ENCODE data around the gene UBD.

UBD gene

DNA sequence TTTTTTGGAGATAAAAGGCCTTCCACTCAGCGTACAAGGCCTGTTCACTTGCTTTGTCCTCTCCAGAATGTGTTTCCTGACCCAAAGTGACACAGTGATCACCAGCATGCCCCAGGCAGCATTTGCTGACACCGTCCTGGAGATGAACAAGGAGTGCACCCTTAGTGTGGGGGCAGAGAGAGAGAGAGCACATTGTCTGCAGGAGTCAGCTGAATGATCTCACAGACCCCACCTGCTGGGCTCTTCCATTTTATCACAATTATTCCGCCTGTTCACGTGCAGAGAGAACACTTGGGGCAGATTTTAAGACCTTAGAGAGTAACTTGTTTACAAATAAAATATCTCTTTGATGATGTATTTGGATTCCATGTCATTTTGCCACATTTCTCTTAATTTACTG, 49.3 kb downstream of the UBD start (continued):
- TF ChIP-seq ZNF747 (tag by site-specific recombination; IDR thresholded peaks at IDR 0.05), result no peak
- TF ChIP-seq ZIC2 (tag by site-specific recombination; IDR thresholded peaks at IDR 0.05), result peak; percentile 81
- TF ChIP-seq, protein P1, sequence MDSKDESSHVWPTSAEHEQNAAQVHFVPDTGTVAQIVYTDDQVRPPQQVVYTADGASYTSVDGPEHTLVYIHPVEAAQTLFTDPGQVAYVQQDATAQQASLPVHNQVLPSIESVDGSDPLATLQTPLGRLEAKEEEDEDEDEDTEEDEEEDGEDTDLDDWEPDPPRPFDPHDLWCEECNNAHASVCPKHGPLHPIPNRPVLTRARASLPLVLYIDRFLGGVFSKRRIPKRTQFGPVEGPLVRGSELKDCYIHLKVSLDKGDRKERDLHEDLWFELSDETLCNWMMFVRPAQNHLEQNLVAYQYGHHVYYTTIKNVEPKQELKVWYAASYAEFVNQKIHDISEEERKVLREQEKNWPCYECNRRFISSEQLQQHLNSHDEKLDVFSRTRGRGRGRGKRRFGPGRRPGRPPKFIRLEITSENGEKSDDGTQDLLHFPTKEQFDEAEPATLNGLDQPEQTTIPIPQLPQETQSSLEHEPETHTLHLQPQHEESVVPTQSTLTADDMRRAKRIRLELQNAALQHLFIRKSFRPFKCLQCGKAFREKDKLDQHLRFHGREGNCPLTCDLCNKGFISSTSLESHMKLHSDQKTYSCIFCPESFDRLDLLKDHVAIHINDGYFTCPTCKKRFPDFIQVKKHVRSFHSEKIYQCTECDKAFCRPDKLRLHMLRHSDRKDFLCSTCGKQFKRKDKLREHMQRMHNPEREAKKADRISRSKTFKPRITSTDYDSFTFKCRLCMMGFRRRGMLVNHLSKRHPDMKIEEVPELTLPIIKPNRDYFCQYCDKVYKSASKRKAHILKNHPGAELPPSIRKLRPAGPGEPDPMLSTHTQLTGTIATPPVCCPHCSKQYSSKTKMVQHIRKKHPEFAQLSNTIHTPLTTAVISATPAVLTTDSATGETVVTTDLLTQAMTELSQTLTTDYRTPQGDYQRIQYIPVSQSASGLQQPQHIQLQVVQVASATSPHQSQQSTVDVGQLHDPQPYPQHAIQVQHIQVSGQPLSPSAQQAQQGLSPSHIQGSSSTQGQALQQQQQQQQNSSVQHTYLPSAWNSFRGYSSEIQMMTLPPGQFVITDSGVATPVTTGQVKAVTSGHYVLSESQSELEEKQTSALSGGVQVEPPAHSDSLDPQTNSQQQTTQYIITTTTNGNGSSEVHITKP (tag by site-specific recombination; IDR thresholded peaks at IDR 0.05), result peak; percentile 32; the same call in 1 of the 2 replicates
- peak; percentile 79; the same call in 1 of the 2 replicates for TF ChIP-seq ZNF561 (tag by site-specific recombination; IDR thresholded peaks at IDR 0.05; ENCODE audit: borderline replicate concordance)
- TF ChIP-seq ZNF510 (tag by site-specific recombination; IDR thresholded peaks at IDR 0.05; ENCODE audit: insufficient replicate concordance), result no peak
- no peak for TF ChIP-seq ZNF155 (tag by site-specific recombination; IDR thresholded peaks at IDR 0.05)
- 0 out of 2 replicates have a peak, but pooled peaks have one; percentile 53 for TF ChIP-seq ZNF660 (tag by site-specific recombination; IDR thresholded peaks at IDR 0.05)
- TF ChIP-seq, protein P2, sequence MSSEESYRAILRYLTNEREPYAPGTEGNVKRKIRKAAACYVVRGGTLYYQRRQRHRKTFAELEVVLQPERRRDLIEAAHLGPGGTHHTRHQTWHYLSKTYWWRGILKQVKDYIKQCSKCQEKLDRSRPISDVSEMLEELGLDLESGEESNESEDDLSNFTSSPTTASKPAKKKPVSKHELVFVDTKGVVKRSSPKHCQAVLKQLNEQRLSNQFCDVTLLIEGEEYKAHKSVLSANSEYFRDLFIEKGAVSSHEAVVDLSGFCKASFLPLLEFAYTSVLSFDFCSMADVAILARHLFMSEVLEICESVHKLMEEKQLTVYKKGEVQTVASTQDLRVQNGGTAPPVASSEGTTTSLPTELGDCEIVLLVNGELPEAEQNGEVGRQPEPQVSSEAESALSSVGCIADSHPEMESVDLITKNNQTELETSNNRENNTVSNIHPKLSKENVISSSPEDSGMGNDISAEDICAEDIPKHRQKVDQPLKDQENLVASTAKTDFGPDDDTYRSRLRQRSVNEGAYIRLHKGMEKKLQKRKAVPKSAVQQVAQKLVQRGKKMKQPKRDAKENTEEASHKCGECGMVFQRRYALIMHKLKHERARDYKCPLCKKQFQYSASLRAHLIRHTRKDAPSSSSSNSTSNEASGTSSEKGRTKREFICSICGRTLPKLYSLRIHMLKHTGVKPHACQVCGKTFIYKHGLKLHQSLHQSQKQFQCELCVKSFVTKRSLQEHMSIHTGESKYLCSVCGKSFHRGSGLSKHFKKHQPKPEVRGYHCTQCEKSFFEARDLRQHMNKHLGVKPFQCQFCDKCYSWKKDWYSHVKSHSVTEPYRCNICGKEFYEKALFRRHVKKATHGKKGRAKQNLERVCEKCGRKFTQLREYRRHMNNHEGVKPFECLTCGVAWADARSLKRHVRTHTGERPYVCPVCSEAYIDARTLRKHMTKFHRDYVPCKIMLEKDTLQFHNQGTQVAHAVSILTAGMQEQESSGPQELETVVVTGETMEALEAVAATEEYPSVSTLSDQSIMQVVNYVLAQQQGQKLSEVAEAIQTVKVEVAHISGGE (tag by site-specific recombination; conservative IDR thresholded peaks at IDR 0.05; ENCODE audit: low read depth), result peak; percentile 25; the same call in 1 of the 2 replicates

DNA sequence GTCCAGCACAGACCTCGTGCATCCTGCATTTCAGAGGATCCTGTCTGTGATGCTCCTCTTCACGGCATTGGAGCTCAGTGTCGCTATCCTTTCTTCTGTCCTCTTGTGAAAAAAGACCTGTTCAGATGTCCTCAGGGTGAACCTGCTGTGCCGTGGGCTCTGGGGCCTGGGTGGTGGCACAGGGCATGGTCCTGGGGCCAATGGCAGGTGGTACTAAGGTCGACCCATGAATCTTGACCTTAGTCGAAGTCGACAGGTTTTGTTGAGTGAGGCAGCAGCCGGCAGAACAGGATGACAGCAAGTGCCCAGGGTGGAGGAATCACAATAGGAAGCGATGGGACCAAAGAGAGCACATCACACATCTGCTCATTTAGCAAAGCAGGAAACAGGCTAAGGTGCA, 49.8 kb downstream of the UBD start:
- Histone ChIP-seq H3K4me1 (ENCODE audit: control insufficient read depth, insufficient read depth, low read length) (peaks cover 8% of the 10 kb centered on the region; the same call in 1 of the 2 replicates), H3K27ac (ENCODE audit: extremely low read depth, low read depth, low read length) (no peak overlapping the region), H3K9me3 (ENCODE audit: control insufficient read depth, insufficient read depth, low read depth, low read length) (no peaks in the 10 kb centered on the region), H3K36me3 (ENCODE audit: control insufficient read depth in 2 of 2, insufficient read depth in 1 of 2, low read length in 2 of 2) (no peaks in the 10 kb centered on the region), H3K4me3 (ENCODE audit: low read depth, low read length) (no peak overlapping the region)
- ChIA-PET CTCF (interaction anchor here (0.7 to 1.6 kb wide), 3 partner anchors 72 to 1401 kb away, joined by 3 to 9 read pairs (median 3); partner anchors contain the start of gene OR12D1), POLR2A (no interaction called here)
- TF ChIP-seq ZNF521 (tag by site-specific recombination; IDR thresholded peaks at IDR 0.05), result no peak
- no peak for TF ChIP-seq KLF1 (tag by site-specific recombination; IDR thresholded peaks at IDR 0.05)
- TF ChIP-seq ZNF366 (tag by site-specific recombination; conservative IDR thresholded peaks at IDR 0.05), result no peak
- no peak for TF ChIP-seq ZNF391 (tag by site-specific recombination; IDR thresholded peaks at IDR 0.05; ENCODE audit: borderline replicate concordance, low read depth)
- TF ChIP-seq ZNF394 (tag by site-specific recombination; IDR thresholded peaks at IDR 0.05; ENCODE audit: borderline replicate concordance), result no peak
- no peak for TF ChIP-seq ZNF23 (tag by site-specific recombination; IDR thresholded peaks at IDR 0.05; ENCODE audit: borderline replicate concordance)
- no peak for TF ChIP-seq ZNF223 (tag by site-specific recombination; IDR thresholded peaks at IDR 0.05)
- TF ChIP-seq, protein P3, sequence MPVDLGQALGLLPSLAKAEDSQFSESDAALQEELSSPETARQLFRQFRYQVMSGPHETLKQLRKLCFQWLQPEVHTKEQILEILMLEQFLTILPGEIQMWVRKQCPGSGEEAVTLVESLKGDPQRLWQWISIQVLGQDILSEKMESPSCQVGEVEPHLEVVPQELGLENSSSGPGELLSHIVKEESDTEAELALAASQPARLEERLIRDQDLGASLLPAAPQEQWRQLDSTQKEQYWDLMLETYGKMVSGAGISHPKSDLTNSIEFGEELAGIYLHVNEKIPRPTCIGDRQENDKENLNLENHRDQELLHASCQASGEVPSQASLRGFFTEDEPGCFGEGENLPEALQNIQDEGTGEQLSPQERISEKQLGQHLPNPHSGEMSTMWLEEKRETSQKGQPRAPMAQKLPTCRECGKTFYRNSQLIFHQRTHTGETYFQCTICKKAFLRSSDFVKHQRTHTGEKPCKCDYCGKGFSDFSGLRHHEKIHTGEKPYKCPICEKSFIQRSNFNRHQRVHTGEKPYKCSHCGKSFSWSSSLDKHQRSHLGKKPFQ (tag by site-specific recombination; IDR thresholded peaks at IDR 0.05), result no peak

All from HEK293 (cell line).